Suppressor macrophage (primary cell): ENCODE results near the gene SF3A1.

Source experiments
- DNase-seq, 4 experiments: peaks; one replicate each; pipeline ENCODE4 v3.0.0-alpha.2; 2020 to 2022

Gene SF3A1

GRCh38 chr22:30386960-30387827 is 30.5 kb upstream of the SF3A1 start, which contains the start of gene RNF215:
Gene RNF215 (minus strand): TSS chr22:30387411. CDS start chr22:30387313, 98 bp downstream.
- peak; percentile 86 to 96 (median 94) for DNase-seq

- DNase-seq, result no peak
Observed at GRCh38 chr22:30386608-30386959, 29.9 kb upstream of the SF3A1 start.

DNA sequence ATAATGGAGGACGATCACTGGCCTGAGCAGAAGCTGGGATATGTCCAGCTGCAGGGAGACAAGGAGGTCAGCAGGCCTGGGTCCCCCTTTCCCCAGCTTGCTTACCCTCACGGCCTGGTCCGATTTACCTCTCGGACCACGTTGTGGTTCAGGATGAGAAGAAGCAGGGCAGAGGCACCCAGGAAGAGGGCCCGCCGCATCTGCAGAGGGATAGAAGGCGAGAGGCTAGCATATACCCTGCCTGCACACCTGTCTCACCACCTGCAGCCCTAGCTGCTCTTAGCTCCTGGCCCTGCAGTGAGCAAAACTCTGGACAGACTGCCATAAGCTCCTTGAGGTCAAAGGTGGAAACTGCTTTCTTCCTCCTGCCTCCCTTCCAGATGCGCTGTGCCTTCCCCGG is 29.2 kb upstream of the SF3A1 start:
- DNase-seq, result no peak

- DNase-seq, result no peak
Observed at GRCh38 chr22:30383061-30383460, 26.4 kb upstream of the SF3A1 start.

DNA sequence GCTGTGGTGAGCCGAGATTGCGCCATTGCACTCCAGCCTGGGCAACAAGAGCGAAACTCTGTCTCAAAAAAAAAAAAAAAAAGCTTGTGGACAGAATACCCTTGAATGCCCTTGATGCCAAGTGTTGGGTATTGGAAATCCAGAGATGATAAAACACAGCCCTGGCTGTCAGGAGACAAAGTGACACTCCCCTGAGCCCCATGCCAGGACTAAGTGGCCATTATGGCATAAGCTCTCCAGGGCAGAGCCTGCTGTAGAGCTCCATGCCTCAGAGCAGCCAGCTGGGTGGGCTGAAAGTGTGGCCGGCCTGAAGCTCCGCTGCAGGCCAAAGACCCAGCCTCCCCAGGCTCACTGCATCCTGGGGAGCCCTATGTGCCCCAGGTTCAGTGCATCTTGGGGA is 25.6 kb upstream of the SF3A1 start:
- DNase-seq, result no peak

DNA sequence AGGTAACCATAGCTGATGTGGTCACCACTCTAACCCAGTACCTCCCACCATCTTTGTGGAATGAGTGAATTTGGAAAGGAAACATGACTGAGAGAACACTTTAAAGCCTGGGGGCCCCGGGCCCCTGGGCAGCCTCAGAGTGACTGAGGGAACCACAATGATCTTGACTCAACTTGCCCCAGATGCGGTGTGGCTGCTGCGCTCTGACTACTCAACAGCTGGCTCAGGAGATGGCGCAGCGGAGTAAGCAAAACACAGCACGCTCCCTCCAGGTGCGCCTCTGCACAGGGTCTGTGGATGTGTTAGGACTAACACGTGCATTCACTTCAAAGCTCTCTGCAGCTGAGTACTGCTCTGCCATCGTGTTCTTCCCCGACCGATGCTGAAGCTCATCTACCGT is 24.6 kb upstream of the SF3A1 start:
- no peak for DNase-seq

DNA sequence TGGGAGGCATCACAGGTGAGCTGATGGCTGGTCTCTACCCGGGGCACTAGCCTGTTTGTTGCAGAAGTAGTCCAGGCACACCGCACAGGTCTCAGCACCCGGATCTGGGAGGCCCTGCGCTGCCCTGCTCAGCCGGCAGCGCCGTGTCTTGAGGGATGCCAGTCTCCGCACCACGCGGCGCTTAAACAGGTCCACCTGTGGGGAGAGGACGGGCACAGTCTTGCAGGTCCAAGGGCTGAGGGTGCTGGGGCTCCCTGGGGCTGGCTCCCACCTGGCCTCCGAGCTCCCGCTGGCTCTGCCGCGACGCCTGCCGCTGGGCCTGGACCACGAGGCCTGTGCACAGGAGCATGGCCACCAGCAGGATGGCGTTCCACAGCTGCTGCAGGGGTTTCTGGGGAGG is 23.3 kb upstream of the SF3A1 start:
- DNase-seq, result no peak

GRCh38 chr22:30375312-30375849 is 18.7 kb upstream of the SF3A1 start:
- no peak for DNase-seq

DNA sequence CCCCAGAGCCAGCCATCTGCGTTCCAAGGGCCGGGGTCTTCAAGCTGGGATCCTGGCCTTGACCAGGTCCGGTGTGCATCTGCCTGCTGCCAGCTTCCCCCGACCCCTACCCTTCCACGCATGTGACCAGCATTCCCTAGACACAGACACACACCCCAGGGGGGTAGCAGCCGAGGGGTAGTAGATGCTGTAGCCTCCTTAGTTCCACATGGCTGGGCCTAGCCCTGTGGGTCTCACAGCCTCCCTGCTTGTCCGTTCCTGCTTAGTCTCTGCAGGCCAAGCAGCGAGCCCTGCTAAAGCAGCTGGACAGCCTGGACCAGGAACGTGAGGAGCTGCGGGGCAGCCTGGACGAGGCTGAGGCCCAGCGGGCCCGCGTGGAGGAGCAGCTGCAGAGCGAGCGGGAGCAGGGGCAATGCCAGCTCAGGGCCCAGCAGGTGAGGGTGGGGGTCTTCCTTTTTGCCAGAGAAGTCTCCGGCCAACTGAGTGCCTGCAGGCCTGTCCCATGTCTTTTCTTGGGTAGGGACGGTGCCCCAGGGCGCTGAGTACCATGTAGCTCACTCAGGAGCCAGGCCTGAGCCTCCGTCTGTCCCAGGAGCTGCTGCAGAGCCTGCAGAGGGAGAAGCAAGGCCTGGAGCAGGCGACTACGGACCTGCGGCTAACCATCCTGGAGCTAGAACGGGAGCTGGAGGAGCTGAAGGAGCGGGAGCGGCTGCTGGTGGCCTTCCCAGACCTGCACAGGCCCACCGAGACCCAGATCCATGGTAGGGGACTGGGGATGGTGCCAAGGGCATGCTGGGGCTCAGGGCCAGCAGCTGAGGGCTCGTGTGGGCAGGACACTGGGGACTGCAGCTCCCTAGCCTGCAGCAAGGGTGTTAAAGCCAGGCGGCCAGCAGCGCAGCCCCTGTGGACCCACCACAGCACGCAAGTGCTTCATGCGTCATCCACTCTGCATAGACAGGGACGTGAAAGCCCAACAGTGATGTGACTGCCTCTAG is 16.9 kb upstream of the SF3A1 start:
- DNase-seq, result no peak

- DNase-seq, result peak; percentile 63 to 82 (median 79)
Observed at GRCh38 chr22:30372915-30373314, 16.2 kb upstream of the SF3A1 start.

- no peak for DNase-seq
Observed at GRCh38 chr22:30371981-30372380, 15.3 kb upstream of the SF3A1 start.

- no peak for DNase-seq
Observed at GRCh38 chr22:30371321-30371720, 14.6 kb upstream of the SF3A1 start.

GRCh38 chr22:30370641-30371230 is 14.0 kb upstream of the SF3A1 start:
- DNase-seq, result no peak

- no peak for DNase-seq
Observed at GRCh38 chr22:30368420-30368819, 11.7 kb upstream of the SF3A1 start.

DNA sequence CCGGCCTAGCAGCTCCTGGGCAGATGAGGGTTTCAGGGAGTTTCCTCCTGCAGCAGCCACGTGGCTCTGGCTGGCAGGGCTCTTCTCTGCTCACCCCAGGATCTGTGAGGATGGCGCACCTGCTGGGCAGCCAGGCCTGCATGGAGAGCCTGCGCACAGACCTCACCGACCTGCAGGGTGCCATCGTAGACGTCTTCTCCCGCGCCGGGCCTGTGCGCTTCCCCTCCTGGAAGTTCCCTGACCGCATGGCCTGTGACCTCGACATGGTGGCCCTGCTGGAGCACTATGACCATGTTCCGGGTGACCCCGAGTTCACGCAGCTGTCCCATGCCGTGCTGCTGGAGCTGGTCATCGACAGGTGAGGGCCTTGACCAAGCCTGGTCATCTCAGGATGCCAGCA is 9.2 kb upstream of the SF3A1 start:
- DNase-seq, result no peak

DNA sequence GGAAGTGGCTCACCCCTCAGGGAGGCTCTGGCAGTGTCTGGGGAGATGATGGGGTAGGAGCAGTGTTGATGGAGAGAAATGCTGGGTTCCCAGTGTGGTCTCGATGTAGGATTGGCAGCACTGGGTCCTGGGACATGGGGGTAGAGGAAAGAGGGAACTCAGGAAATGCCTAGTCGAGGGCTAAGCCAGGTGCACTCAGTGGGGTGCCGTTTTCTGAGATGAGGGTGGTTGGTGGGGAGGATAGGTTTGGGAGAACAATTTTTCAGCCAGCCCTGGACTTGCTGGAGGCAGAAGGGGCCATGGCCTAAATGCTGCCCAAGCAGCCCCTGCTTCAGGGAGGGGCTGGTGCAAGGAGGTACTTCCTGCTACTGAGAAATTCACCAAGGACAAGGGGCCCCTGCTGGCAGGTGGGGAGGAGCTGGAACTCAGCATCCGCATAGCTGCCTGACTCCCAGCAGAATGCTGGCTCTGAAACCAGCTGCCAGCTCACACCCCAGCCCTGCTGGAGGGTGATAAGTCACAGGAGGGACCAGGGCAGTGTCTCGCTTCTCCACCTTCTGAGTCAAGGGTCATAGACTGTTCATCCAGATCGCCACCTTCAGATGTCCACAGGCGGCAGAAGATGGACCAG is 6.1 kb upstream of the SF3A1 start:
- DNase-seq, result no peak

- no peak for DNase-seq
Observed at GRCh38 chr22:30361916-30362650, 5.4 kb upstream of the SF3A1 start.

GRCh38 chr22:30358541-30358940 is 1.8 kb upstream of the SF3A1 start:
- DNase-seq, result no peak

- DNase-seq, result no peak
Observed at GRCh38 chr22:30357650-30358215, 1.0 kb upstream of the SF3A1 start.

GRCh38 chr22:30357236-30357570 is 509 bp upstream of the SF3A1 start:
- DNase-seq, result peak in 2 of 4 experiments; percentile 5 to 14

DNA sequence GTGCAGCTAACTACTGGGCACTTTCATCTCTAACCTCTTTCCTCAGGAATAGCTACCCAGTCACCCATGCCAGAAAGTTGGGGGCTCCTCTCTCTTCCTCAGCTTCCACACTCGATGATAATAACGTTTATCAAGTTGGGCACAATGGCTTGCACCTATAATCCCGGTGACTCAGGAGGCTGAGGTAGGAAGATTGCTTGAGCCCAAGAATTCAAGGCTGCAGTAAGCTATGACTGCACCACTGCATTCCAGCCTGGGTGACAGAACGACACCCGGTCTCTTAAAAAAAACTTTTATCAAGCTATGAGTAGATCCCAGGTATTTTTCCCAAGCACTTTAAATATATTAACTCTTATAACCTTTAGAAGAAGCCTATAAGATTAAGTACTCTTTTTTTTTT is 2.0 kb downstream of the SF3A1 start:
- DNase-seq, result no peak
